Measurements from ENCODE around the gene ODAD4.

- no peak for TF ChIP-seq CTCF (IDR thresholded peaks at IDR 0.05; ENCODE audit: insufficient read depth, low read length, poor library complexity, severe bottlenecking)
- no peak for TF ChIP-seq EZH2phosphoT487 (conservative IDR thresholded peaks at IDR 0.05; ENCODE audit: low read length)
These were observed 34.8 kb upstream of the ODAD4 start for GRCh38 chr17:41895617-41896016.

Data from SU-DHL-6 (cell line).